PC-3 (cell line): ENCODE results near the gene PPP1R13B. TPM values are rescaled to one million over a fixed set of nuclear protein-coding genes. Genes with fewer than 3 reads are reported as not detected.

Experiments used
- ATAC-seq: fragments of 200-7000 bp; cut with Tn5 transposase; 2 replicates; pipeline ENCODE4 v1.9.1; 2020; ENCODE audit warnings: mild to moderate bottlenecking, moderate library complexity
- BruUV-seq: library from RNA; stranded (reverse); fragments of 400-500 nt; replicated peaks from 2 replicates; lab custom pipeline; 2021; lab: Mats Ljungman, UMichigan
- CTCF ChIA-PET: fragments of 300-600 bp; sonication (Branson Sonifier 250); formaldehyde crosslinking; loops from one replicate; lab custom pipeline; 2022; ENCODE audit warnings: antibody characterized with exemption; lab: Charles Lee
- POLR2A ChIA-PET: fragments of 300-600 bp; sonication (Branson Sonifier 250); formaldehyde crosslinking; loops from one replicate; lab custom pipeline; 2022; ENCODE audit warnings: antibody characterized with exemption; ENCODE audit not compliant: unreplicated experiment; lab: Charles Lee
- DNase-seq: peaks from one replicate; pipeline ENCODE4 v3.0.0-alpha.2; 2015
- H2AFZ ChIP-seq: fragments of 300-600 bp; sonication (generic); 2 replicates; pipeline ENCODE4 v1.6.0; 2016; ENCODE audit warnings: antibody characterized with exemption, low read length
- H3F3A ChIP-seq: fragments of 300-600 bp; sonication (generic); one replicate; pipeline ENCODE4 v1.6.0; 2017; ENCODE audit warnings: antibody characterized with exemption, low read length, control low read depth, mild to moderate bottlenecking; ENCODE audit not compliant: unreplicated experiment
- H3K27ac ChIP-seq: fragments of 300-600 bp; sonication (generic); 2 replicates; pipeline ENCODE4 v1.5.1; 2016; ENCODE audit warnings: mild to moderate bottlenecking, low read length
- H3K27me3 ChIP-seq: fragments of 300-600 bp; sonication (generic); 2 replicates; pipeline ENCODE4 v1.6.1; 2016; ENCODE audit warnings: low read length, mixed read lengths
- H3K36me3 ChIP-seq: fragments of 300-600 bp; sonication (generic); 2 replicates; pipeline ENCODE4 v1.6.1; 2016; ENCODE audit warnings: low read depth, mixed run types, low read length, mixed read lengths
- H3K4me1 ChIP-seq: fragments of 300-600 bp; sonication (generic); 2 replicates; pipeline ENCODE4 v1.5.1; 2016; ENCODE audit warnings: low read length; ENCODE audit not compliant: insufficient read depth
- H3K4me2 ChIP-seq: fragments of 300-600 bp; sonication (generic); 2 replicates; pipeline ENCODE4 v1.6.0; 2016; ENCODE audit warnings: low read length
- H3K4me3 ChIP-seq: fragments of 300-600 bp; sonication (generic); 2 replicates; pipeline ENCODE4 v1.5.1; 2016; ENCODE audit warnings: mild to moderate bottlenecking, low read length, mixed read lengths
- H3K79me2 ChIP-seq: fragments of 300-600 bp; sonication (generic); 2 replicates; pipeline ENCODE4 v1.6.1; 2017; ENCODE audit warnings: low read length, mixed read lengths
- H3K9ac ChIP-seq: fragments of 300-600 bp; sonication (generic); 2 replicates; pipeline ENCODE4 v1.6.0; 2016; ENCODE audit warnings: mild to moderate bottlenecking, low read length
- H3K9me2 ChIP-seq: fragments of 300-600 bp; sonication (generic); replicated peaks from 2 replicates; pipeline ENCODE4 v1.6.1; 2016; ENCODE audit warnings: mixed run types, low read length, mixed read lengths
- H3K9me3 ChIP-seq: fragments of 300-600 bp; sonication (generic); 2 replicates; pipeline ENCODE4 v1.6.1; 2016; ENCODE audit warnings: low read length, mixed read lengths
- H4K20me1 ChIP-seq: fragments of 300-600 bp; sonication (generic); 2 replicates; pipeline ENCODE4 v1.6.1; 2016; ENCODE audit warnings: low read length, mixed read lengths
- CTCF ChIP-seq: fragments of 300-600 bp; sonication (generic); conservative IDR thresholded peaks from 2 replicates; pipeline ENCODE4 v1.5.1; 2017; ENCODE audit warnings: antibody characterized with exemption, low read depth, mild to moderate bottlenecking, low read length
- EZH2 ChIP-seq: fragments of 300-600 bp; sonication (generic); IDR thresholded peaks from one replicate; pipeline ENCODE4 v1.6.1; 2017; ENCODE audit warnings: antibody characterized with exemption, mild to moderate bottlenecking, low read length; ENCODE audit not compliant: unreplicated experiment
- EZH2phosphoT487 ChIP-seq: fragments of 300-600 bp; sonication (generic); IDR thresholded peaks from 2 replicates; pipeline ENCODE4 v1.6.1; 2018; ENCODE audit warnings: mild to moderate bottlenecking, antibody characterized with exemption, low read length, borderline replicate concordance
- intact Hi-C: fragments of 100-400 bp; cut with micrococcal nuclease; formaldehyde crosslinking; loops from 2 replicates; pipeline ENCODE4 v1.9.0; 2023
- total RNA-seq: library from RNA; depleted of rRNA; stranded (reverse); fragments of >200 nt; gene quantifications from 2 replicates; pipeline ENCODE4 v1.2.3, GENCODE V29; 2014

The PPP1R13B gene
- total RNA-seq, 1 experiment from 2014 or later = 13.0 TPM

- ATAC-seq = peak; percentile 9; the same call in 1 of the 2 replicates
Observed at GRCh38 chr14:103854822-103855733, 7.7 kb upstream of the PPP1R13B start.

GRCh38 chr14:103854017-103854808 lies 6.8 kb upstream of the PPP1R13B start:
- no peak for TF ChIP-seq EZH2
- TF ChIP-seq CTCF = no peak
- TF ChIP-seq EZH2phosphoT487 = no peak
- H3K4me1 ChIP-seq = peaks cover 28% of the 10 kb centered on the region
- ChIA-PET CTCF (no interaction called here), POLR2A (no interaction called here)
- no peaks in the 10 kb centered on the region for H3F3A ChIP-seq
- no peaks in the 10 kb centered on the region for H3K79me2 ChIP-seq
- no peaks in the 10 kb centered on the region for H3K27me3 ChIP-seq
- ATAC-seq = peak; percentile 83
- H3K9me2 ChIP-seq = no peaks in the 10 kb centered on the region
- BruUV-seq = no TSS peak
- H3K9me3 ChIP-seq = no peaks in the 10 kb centered on the region
- no peak overlapping the region for H3K4me3 ChIP-seq
- H3K36me3 ChIP-seq = no peaks in the 10 kb centered on the region
- intact Hi-C loops = no loop called here
- no peak overlapping the region for H3K4me2 ChIP-seq
- no peaks in the 10 kb centered on the region for H4K20me1 ChIP-seq
- H3K9ac ChIP-seq = no peak overlapping the region
- H2AFZ ChIP-seq = no peak overlapping the region
- DNase-seq = peak; percentile 64
- H3K27ac ChIP-seq = peak overlapping the region; percentile 40; the same call in 1 of the 2 replicates

More at GRCh38 chr14:103854822-103855733, 7.7 kb upstream of the PPP1R13B start:
- Histone ChIP-seq H3K9me3 (no peaks in the 10 kb centered on the region), H4K20me1 (no peaks in the 10 kb centered on the region), H3K4me1 (peaks cover 28% of the 10 kb centered on the region), H2AFZ (peak overlapping the region; percentile 56), H3K4me2 (peak overlapping the region; percentile 47), H3K36me3 (no peaks in the 10 kb centered on the region), H3K4me3 (no peak overlapping the region), H3K27ac (peak overlapping the region; percentile 40), H3F3A (no peaks in the 10 kb centered on the region), H3K27me3 (no peaks in the 10 kb centered on the region), H3K79me2 (no peaks in the 10 kb centered on the region), H3K9ac (no peak overlapping the region; the same call in 1 of the 2 replicates), H3K9me2 (no peaks in the 10 kb centered on the region)
- TF ChIP-seq EZH2 = no peak
- intact Hi-C loops = no loop called here
- CTCF ChIA-PET = no interaction called here
- POLR2A ChIA-PET = no interaction called here
- DNase-seq = peak; percentile 59
- no TSS peak for BruUV-seq

GRCh38 chr14:103849151-103849886 lies 1.9 kb upstream of the PPP1R13B start:
- no peak overlapping the region for H3K9ac ChIP-seq
- no peaks in the 10 kb centered on the region for H3F3A ChIP-seq
- H3K27ac ChIP-seq = no peak overlapping the region
- H4K20me1 ChIP-seq = peaks cover 7% of the 10 kb centered on the region
- ChIA-PET POLR2A (no interaction called here), CTCF (no interaction called here)
- TF ChIP-seq EZH2phosphoT487 = no peak
- no peak for TF ChIP-seq CTCF
- TF ChIP-seq EZH2 = no peak
- H2AFZ ChIP-seq = no peak overlapping the region
- no peaks in the 10 kb centered on the region for H3K36me3 ChIP-seq
- H3K4me2 ChIP-seq = no peak overlapping the region
- H3K4me1 ChIP-seq = peaks cover 31% of the 10 kb centered on the region
- H3K79me2 ChIP-seq = peaks cover 26% of the 10 kb centered on the region
- no peaks in the 10 kb centered on the region for H3K9me2 ChIP-seq
- intact Hi-C loops = no loop called here
- DNase-seq (no peak), ATAC-seq (no peak)
- H3K4me3 ChIP-seq = no peak overlapping the region
- BruUV-seq = TSS peak; percentile 57
- no peaks in the 10 kb centered on the region for H3K9me3 ChIP-seq
- H3K27me3 ChIP-seq = no peaks in the 10 kb centered on the region
